ENCODE results near the gene EMC8.

The EMC8 gene

GRCh38 chr16:85799497-85800320 is at the start of gene EMC8, which contains the start of gene COX4I1:
Gene EMC8, minus strand, starts transcription at chr16:85799544. Its CDS starts 249 bp downstream, at chr16:85799295.
Gene COX4I1, plus strand, starts transcription at chr16:85799695. Its CDS starts 1,511 bp downstream, at chr16:85801206.
- Mint-ChIP-seq H3K27ac (peak within 1 kb of the TSS; percentile 98 to 99), H3K4me1 (peaks cover 69% of the 10 kb centered on the region), H3K27me3 (no peaks in the 10 kb centered on the region), H3K4me3 (peak within 1 kb of the TSS; percentile 93 to 96), H3K9me3 (no peaks in the 10 kb centered on the region)
- ATAC-seq = peak; percentile 94
- DNase-seq = peak; percentile 90 to 94

GRCh38 chr16:85848986-85849385 is 49.6 kb upstream of the EMC8 start:
- ATAC-seq (no peak), DNase-seq (no peak)
- H3K27me3 Mint-ChIP-seq = peaks cover 30% of the 10 kb centered on the region
- H3K27ac Mint-ChIP-seq = no peak overlapping the region
- no peaks in the 10 kb centered on the region for H3K9me3 Mint-ChIP-seq
- no peak overlapping the region for H3K4me3 Mint-ChIP-seq
- peaks cover 26% of the 10 kb centered on the region for H3K4me1 Mint-ChIP-seq

GRCh38 chr16:85847681-85848601 is 48.6 kb upstream of the EMC8 start:
- no peak for DNase-seq
- H3K27ac Mint-ChIP-seq = no peak overlapping the region
- no peak for ATAC-seq
- H3K27me3 Mint-ChIP-seq = peaks cover 30% of the 10 kb centered on the region
- peaks cover 26% of the 10 kb centered on the region for H3K4me1 Mint-ChIP-seq
- H3K4me3 Mint-ChIP-seq = no peak overlapping the region
- peaks cover 0 to 2% of the 10 kb centered on the region in 2 donors for H3K9me3 Mint-ChIP-seq

GRCh38 chr16:85847036-85847435 is 47.7 kb upstream of the EMC8 start:
- no peak for ATAC-seq
- peaks cover 30% of the 10 kb centered on the region for H3K27me3 Mint-ChIP-seq
- H3K27ac Mint-ChIP-seq = no peak overlapping the region
- no peak for DNase-seq
- peaks cover 0 to 5% of the 10 kb centered on the region in 2 donors for H3K9me3 Mint-ChIP-seq
- no peak overlapping the region for H3K4me3 Mint-ChIP-seq
- H3K4me1 Mint-ChIP-seq = peaks cover 26% of the 10 kb centered on the region

GRCh38 chr16:85846461-85846860 is 47.1 kb upstream of the EMC8 start:
- Mint-ChIP-seq H3K27ac (no peak overlapping the region), H3K9me3 (peaks cover 0 to 5% of the 10 kb centered on the region in 2 donors)

GRCh38 chr16:85845266-85845665 is 45.9 kb upstream of the EMC8 start:
- Mint-ChIP-seq H3K9me3 (peaks cover 0 to 5% of the 10 kb centered on the region in 2 donors), H3K4me1 (peaks cover 26% of the 10 kb centered on the region), H3K27ac (no peak overlapping the region), H3K4me3 (no peak overlapping the region), H3K27me3 (peaks cover 42% of the 10 kb centered on the region)
- ATAC-seq (no peak), DNase-seq (no peak)

More at GRCh38 chr16:85846461-85846860, 47.1 kb upstream of the EMC8 start:
- DNase-seq = no peak
- Mint-ChIP-seq H3K4me3 (no peak overlapping the region), H3K27me3 (peaks cover 31% of the 10 kb centered on the region), H3K4me1 (peaks cover 26% of the 10 kb centered on the region)
- ATAC-seq = no peak

- Mint-ChIP-seq H3K4me1 (peaks cover 26% of the 10 kb centered on the region), H3K27ac (peak overlapping the region in 1 of 2 donors; percentile 23), H3K27me3 (peaks cover 47% of the 10 kb centered on the region), H3K9me3 (peaks cover 0 to 5% of the 10 kb centered on the region in 2 donors), H3K4me3 (no peak overlapping the region)
- ATAC-seq (no peak), DNase-seq (no peak)
Measured at GRCh38 chr16:85844786-85845185, 45.4 kb upstream of the EMC8 start.

GRCh38 chr16:85844169-85844481 is 44.8 kb upstream of the EMC8 start:
- peaks cover 26% of the 10 kb centered on the region for H3K4me1 Mint-ChIP-seq
- peaks cover 54% of the 10 kb centered on the region for H3K27me3 Mint-ChIP-seq
- H3K27ac Mint-ChIP-seq = no peak overlapping the region
- no peak for DNase-seq
- H3K9me3 Mint-ChIP-seq = peaks cover 0 to 5% of the 10 kb centered on the region in 2 donors
- H3K4me3 Mint-ChIP-seq = no peak overlapping the region
- no peak for ATAC-seq

GRCh38 chr16:85843471-85844168 is 44.3 kb upstream of the EMC8 start:
- DNase-seq (no peak), ATAC-seq (no peak)
- Mint-ChIP-seq H3K27ac (no peak overlapping the region), H3K9me3 (peaks cover 0 to 5% of the 10 kb centered on the region in 2 donors), H3K4me3 (no peak overlapping the region), H3K27me3 (peaks cover 59% of the 10 kb centered on the region), H3K4me1 (peaks cover 26% of the 10 kb centered on the region)

- peaks cover 61% of the 10 kb centered on the region for H3K27me3 Mint-ChIP-seq
- no peak overlapping the region for H3K27ac Mint-ChIP-seq
- H3K9me3 Mint-ChIP-seq = peaks cover 0 to 5% of the 10 kb centered on the region in 2 donors
- ATAC-seq (no peak), DNase-seq (no peak)
- H3K4me3 Mint-ChIP-seq = no peak overlapping the region
- peaks cover 25% of the 10 kb centered on the region for H3K4me1 Mint-ChIP-seq
Measured at GRCh38 chr16:85842848-85843247, 43.5 kb upstream of the EMC8 start.

- H3K9me3 Mint-ChIP-seq = peaks cover 0 to 5% of the 10 kb centered on the region in 2 donors
- H3K4me3 Mint-ChIP-seq = no peak overlapping the region
- peaks cover 21% of the 10 kb centered on the region for H3K4me1 Mint-ChIP-seq
- ATAC-seq (no peak), DNase-seq (no peak)
- peaks cover 61% of the 10 kb centered on the region for H3K27me3 Mint-ChIP-seq
- no peak overlapping the region for H3K27ac Mint-ChIP-seq
Measured at GRCh38 chr16:85842435-85842834, 43.1 kb upstream of the EMC8 start.

- no peak overlapping the region for H3K4me3 Mint-ChIP-seq
- peaks cover 65% of the 10 kb centered on the region for H3K27me3 Mint-ChIP-seq
- H3K27ac Mint-ChIP-seq = no peak overlapping the region
- DNase-seq = no peak
- peaks cover 12% of the 10 kb centered on the region for H3K4me1 Mint-ChIP-seq
- no peak for ATAC-seq
- peaks cover 0 to 5% of the 10 kb centered on the region in 2 donors for H3K9me3 Mint-ChIP-seq
Measured at GRCh38 chr16:85840801-85841200, 41.5 kb upstream of the EMC8 start.

GRCh38 chr16:85840395-85840794 is 41.1 kb upstream of the EMC8 start:
- H3K27ac Mint-ChIP-seq = no peak overlapping the region
- peaks cover 12% of the 10 kb centered on the region for H3K4me1 Mint-ChIP-seq
- H3K4me3 Mint-ChIP-seq = no peak overlapping the region
- no peak for ATAC-seq
- no peak for DNase-seq
- H3K9me3 Mint-ChIP-seq = peaks cover 0 to 5% of the 10 kb centered on the region in 2 donors
- peaks cover 69% of the 10 kb centered on the region for H3K27me3 Mint-ChIP-seq

- no peak for DNase-seq
- Mint-ChIP-seq H3K4me3 (no peak overlapping the region), H3K4me1 (peaks cover 6% of the 10 kb centered on the region), H3K9me3 (peaks cover 0 to 5% of the 10 kb centered on the region in 2 donors), H3K27ac (no peak overlapping the region), H3K27me3 (peaks cover 69% of the 10 kb centered on the region)
- ATAC-seq = no peak
Measured at GRCh38 chr16:85839681-85840240, 40.4 kb upstream of the EMC8 start.

Measured in stimulated activated naive CD8-positive, alpha-beta T cell treated with anti-CD3 and anti-CD28 coated beads, Interleukin-15, amount 100 ng/mL, for 72 hours (primary cell).